HEK293 (cell line): Measurements from ENCODE around the gene CA5A.

ENCODE experiments used
- CTCF ChIA-PET: fragments of 350-600 bp; formaldehyde crosslinking; extraction: SDS; loops from one replicate; lab custom pipeline; 2021; ENCODE audit warnings: antibody characterized with exemption; lab: Yijun Ruan, JAX
- POLR2A ChIA-PET: fragments of 300-600 bp; formaldehyde crosslinking; extraction: SDS; loops from one replicate; lab custom pipeline; 2020; ENCODE audit warnings: antibody characterized with exemption, inconsistent platforms; lab: Yijun Ruan, JAX
- H3K27ac ChIP-seq: fragments of 200-500 bp; sonication (Bioruptor generic); 2 replicates; pipeline ENCODE4 v1.5.1; 2014; ENCODE audit warnings: low read depth, low read length, control low read depth, inconsistent platforms; ENCODE audit errors: extremely low read depth
- H3K36me3 ChIP-seq, 2 experiments: fragments of 200-500 bp in 1 of 2; sonication (Bioruptor generic) in 1 of 2; 1 replicate in 1 of 2; 2 replicates in 1 of 2; pipeline ENCODE4 v1.5.1; 2014 to 2017; ENCODE audit warnings: inconsistent platforms in 2 of 2, low read length in 2 of 2; ENCODE audit not compliant: control insufficient read depth in 2 of 2, insufficient read depth in 1 of 2
- H3K4me1 ChIP-seq: fragments of 200-500 bp; sonication (Bioruptor generic); 2 replicates; pipeline ENCODE4 v1.5.1; 2014; ENCODE audit warnings: mild to moderate bottlenecking, low read length, inconsistent platforms; ENCODE audit not compliant: control insufficient read depth, insufficient read depth
- H3K4me3 ChIP-seq: 2 replicates; pipeline ENCODE4 v1.5.1; 2011; ENCODE audit warnings: low read depth, mild to moderate bottlenecking, control low read depth, low read length, moderate library complexity
- H3K9me3 ChIP-seq: fragments of 200-500 bp; sonication (Bioruptor generic); 2 replicates; pipeline ENCODE4 v1.5.1; 2014; ENCODE audit warnings: low read depth, low read length, inconsistent platforms; ENCODE audit not compliant: control insufficient read depth, insufficient read depth
- ATF2 ChIP-seq: fragments of 450-650 bp; formaldehyde crosslinking; IDR thresholded peaks from 2 replicates; pipeline ENCODE4 v1.5.1; 2016; ENCODE audit warnings: missing biosample characterization, missing genetic modification characterization, low read depth
- EGR2 ChIP-seq: fragments of 450-650 bp; formaldehyde crosslinking; IDR thresholded peaks from 2 replicates; pipeline ENCODE4 v1.5.1; 2016; ENCODE audit warnings: low read depth, missing biosample characterization, missing genetic modification characterization
- GFI1B ChIP-seq: fragments of 450-650 bp; formaldehyde crosslinking; IDR thresholded peaks from 2 replicates; pipeline ENCODE4 v1.5.1; 2016; ENCODE audit warnings: missing biosample characterization, missing genetic modification characterization
- KLF1 ChIP-seq: fragments of 450-650 bp; formaldehyde crosslinking; IDR thresholded peaks from 2 replicates; pipeline ENCODE4 v1.5.1; 2016; ENCODE audit warnings: missing biosample characterization, missing genetic modification characterization
- KLF16 ChIP-seq: fragments of 450-650 bp; formaldehyde crosslinking; IDR thresholded peaks from 2 replicates; pipeline ENCODE4 v1.5.1; 2017; ENCODE audit warnings: missing biosample characterization, missing genetic modification characterization
- PRDM1 ChIP-seq: fragments of 450-650 bp; formaldehyde crosslinking; IDR thresholded peaks from 2 replicates; pipeline ENCODE4; 2016; ENCODE audit warnings: missing biosample characterization, missing genetic modification characterization
- PRDM6 ChIP-seq: fragments of 450-650 bp; formaldehyde crosslinking; IDR thresholded peaks from 2 replicates; pipeline ENCODE4 v1.5.1; 2017; ENCODE audit warnings: missing biosample characterization, missing genetic modification characterization
- SCRT1 ChIP-seq: fragments of 450-650 bp; formaldehyde crosslinking; IDR thresholded peaks from 2 replicates; pipeline ENCODE4 v1.5.1; 2016; ENCODE audit warnings: missing biosample characterization, missing genetic modification characterization, borderline replicate concordance
- ZBTB11 ChIP-seq: fragments of 450-650 bp; formaldehyde crosslinking; conservative IDR thresholded peaks from 2 replicates; pipeline ENCODE4 v1.5.1; 2016; ENCODE audit warnings: low read depth, missing biosample characterization, missing genetic modification characterization
- ZBTB8A ChIP-seq: fragments of 450-650 bp; formaldehyde crosslinking; IDR thresholded peaks from 2 replicates; pipeline ENCODE4 v1.5.1; 2016; ENCODE audit warnings: missing biosample characterization, missing genetic modification characterization
- ZFP37 ChIP-seq: fragments of 450-650 bp; formaldehyde crosslinking; IDR thresholded peaks from 2 replicates; pipeline ENCODE4 v1.5.1; 2016; ENCODE audit warnings: missing biosample characterization, missing genetic modification characterization
- ZNF138 ChIP-seq: fragments of 450-650 bp; formaldehyde crosslinking; IDR thresholded peaks from 2 replicates; pipeline ENCODE4 v1.5.1; 2016; ENCODE audit warnings: missing biosample characterization, missing genetic modification characterization, borderline replicate concordance
- ZNF146 ChIP-seq: fragments of 450-650 bp; formaldehyde crosslinking; IDR thresholded peaks from 2 replicates; pipeline ENCODE4 v1.5.1; 2016; ENCODE audit warnings: missing biosample characterization, missing genetic modification characterization
- ZNF155 ChIP-seq: fragments of 450-650 bp; formaldehyde crosslinking; IDR thresholded peaks from 2 replicates; pipeline ENCODE4 v1.5.1; 2016; ENCODE audit warnings: missing biosample characterization, missing genetic modification characterization
- ZNF157 ChIP-seq: fragments of 450-650 bp; formaldehyde crosslinking; IDR thresholded peaks from 2 replicates; pipeline ENCODE4 v1.5.1; 2016; ENCODE audit warnings: missing biosample characterization, missing genetic modification characterization
- ZNF16 ChIP-seq: fragments of 450-650 bp; formaldehyde crosslinking; IDR thresholded peaks from 2 replicates; pipeline ENCODE4 v1.5.1; 2016; ENCODE audit warnings: low read depth, missing biosample characterization, missing genetic modification characterization
- ZNF174 ChIP-seq: fragments of 450-650 bp; formaldehyde crosslinking; IDR thresholded peaks from 2 replicates; pipeline ENCODE4 v1.5.0; 2017; ENCODE audit warnings: missing biosample characterization, mild to moderate bottlenecking, missing genetic modification characterization
- ZNF175 ChIP-seq: fragments of 450-650 bp; formaldehyde crosslinking; IDR thresholded peaks from 2 replicates; pipeline ENCODE4 v1.5.1; 2016; ENCODE audit warnings: missing biosample characterization, missing genetic modification characterization
- ZNF221 ChIP-seq: fragments of 450-650 bp; formaldehyde crosslinking; IDR thresholded peaks from 2 replicates; pipeline ENCODE4 v1.5.1; 2017; ENCODE audit warnings: missing biosample characterization, missing genetic modification characterization, borderline replicate concordance
- ZNF341 ChIP-seq: fragments of 450-650 bp; formaldehyde crosslinking; IDR thresholded peaks from 2 replicates; pipeline ENCODE4; 2016; ENCODE audit warnings: low read depth, missing biosample characterization, missing genetic modification characterization
- ZNF510 ChIP-seq: fragments of 450-650 bp; formaldehyde crosslinking; IDR thresholded peaks from 2 replicates; pipeline ENCODE4 v1.5.1; 2018; ENCODE audit warnings: mild to moderate bottlenecking, missing genetic modification characterization, missing biosample characterization; ENCODE audit not compliant: insufficient replicate concordance
- ZNF518A ChIP-seq: fragments of 450-650 bp; formaldehyde crosslinking; conservative IDR thresholded peaks from 2 replicates; pipeline ENCODE4 v1.5.1; 2016; ENCODE audit warnings: low read depth, missing biosample characterization, missing genetic modification characterization
- ZNF561 ChIP-seq: fragments of 450-650 bp; IDR thresholded peaks from 2 replicates; pipeline ENCODE4 v1.5.1; 2018; ENCODE audit warnings: missing biosample characterization, missing genetic modification characterization, borderline replicate concordance
- ZNF623 ChIP-seq: fragments of 450-650 bp; formaldehyde crosslinking; IDR thresholded peaks from 2 replicates; pipeline ENCODE4 v1.5.1; 2016; ENCODE audit warnings: missing biosample characterization, missing genetic modification characterization
- ZNF626 ChIP-seq: fragments of 450-650 bp; sonication (Bioruptor Pico); formaldehyde crosslinking; IDR thresholded peaks from 2 replicates; pipeline ENCODE4 v1.5.1; 2018; ENCODE audit warnings: missing biosample characterization, missing genetic modification characterization, inconsistent platforms
- ZXDB ChIP-seq: fragments of 450-650 bp; formaldehyde crosslinking; IDR thresholded peaks from 2 replicates; pipeline ENCODE4 v1.5.1; 2016; ENCODE audit warnings: missing biosample characterization, missing genetic modification characterization

The CA5A gene

GRCh38 chr16:87959391-87959990, 23.2 kb upstream of the CA5A start:
- Histone ChIP-seq H3K4me1 (peaks cover 16% of the 10 kb centered on the region), H3K4me3 (no peak overlapping the region), H3K9me3 (no peaks in the 10 kb centered on the region), H3K27ac (no peak overlapping the region), H3K36me3 (peaks cover 0 to 27% of the 10 kb centered on the region in 2 experiments; a peak in 1 of 3 replicates)
- POLR2A ChIA-PET, result interaction anchor here (1.6 kb wide), 1 partner anchor 9 kb away, joined by 5 read pairs; the partner anchor contains the start of gene BANP
- CTCF ChIA-PET, result no interaction called here
- no peak for TF ChIP-seq ATF2 (tag by site-specific recombination)
- no peak for TF ChIP-seq ZNF16 (tag by site-specific recombination)
- TF ChIP-seq ZNF138, result no peak
- TF ChIP-seq ZNF174 (tag by site-specific recombination), result no peak
- no peak for TF ChIP-seq EGR2 (tag by site-specific recombination)
- TF ChIP-seq GFI1B (tag by site-specific recombination), result no peak
- TF ChIP-seq ZNF146, result no peak
- no peak for TF ChIP-seq ZNF510 (tag by site-specific recombination)
- TF ChIP-seq ZNF341 (tag by site-specific recombination), result peak; percentile 94
- TF ChIP-seq KLF1, result 0 out of 2 replicates have a peak, but pooled peaks have one; percentile 22
- TF ChIP-seq ZNF157 (tag by site-specific recombination), result no peak
- no peak for TF ChIP-seq ZXDB (tag by site-specific recombination)
- no peak for TF ChIP-seq ZNF175 (tag by site-specific recombination)
- no peak for TF ChIP-seq ZBTB11 (tag by site-specific recombination)
- TF ChIP-seq KLF16 (tag by site-specific recombination), result no peak
- no peak for TF ChIP-seq ZNF561
- TF ChIP-seq ZNF221 (tag by site-specific recombination), result no peak
- TF ChIP-seq ZNF518A, result no peak
- no peak for TF ChIP-seq SCRT1 (tag by site-specific recombination)
- 0 out of 2 replicates have a peak, but pooled peaks have one; percentile 47 for TF ChIP-seq ZBTB8A (tag by site-specific recombination)
- TF ChIP-seq PRDM1 (tag by site-specific recombination), result no peak
- no peak for TF ChIP-seq ZNF155 (tag by site-specific recombination)
- TF ChIP-seq ZFP37 (tag by site-specific recombination), result no peak
- TF ChIP-seq ZNF623 (tag by site-specific recombination), result no peak
- no peak for TF ChIP-seq ZNF626 (tag by site-specific recombination)
- TF ChIP-seq PRDM6, result no peak
